Measurements from ENCODE around the gene ZSCAN9. TPM values are rescaled to one million over a fixed set of nuclear protein-coding genes. Genes with fewer than 3 reads are reported as not detected.

Gene ZSCAN9
- total and polyA plus RNA-seq, 2 of the 13 experiments (the other 11 are each of a cell fraction or from before 2014, with no cell fraction given): 14.6 to 17.8 TPM

- no peak for TF ChIP-seq DZIP1 (CRISPR knock-in tag; IDR thresholded peaks at IDR 0.05)
- no peak for TF ChIP-seq ZNF784 (CRISPR knock-in tag; IDR thresholded peaks at IDR 0.05; ENCODE audit: borderline replicate concordance)
- peak; percentile 93 for TF ChIP-seq ZNF607 (CRISPR knock-in tag; IDR thresholded peaks at IDR 0.05; ENCODE audit: borderline replicate concordance)
- no peak for TF ChIP-seq ZSCAN12 (CRISPR knock-in tag; IDR thresholded peaks at IDR 0.05)
- TF ChIP-seq JARID2 (CRISPR knock-in tag; IDR thresholded peaks at IDR 0.05; ENCODE audit: insufficient replicate concordance): no peak
- peak; percentile 32 for TF ChIP-seq ZBTB40 (IDR thresholded peaks at IDR 0.05)
- peak; percentile 9; the same call in 1 of the 2 replicates for TF ChIP-seq ZBTB40 (CRISPR knock-in tag; IDR thresholded peaks at IDR 0.05)
- peak; percentile 90; the same call in 1 of the 2 replicates for TF ChIP-seq ZSCAN31 (CRISPR knock-in tag; IDR thresholded peaks at IDR 0.05; ENCODE audit: low read depth)
- TF ChIP-seq TARDBP (CRISPR knock-in tag; IDR thresholded peaks at IDR 0.05): peak; percentile 47; the same call in 1 of the 2 replicates
- TF ChIP-seq CEBPB (IDR thresholded peaks at IDR 0.05; ENCODE audit: borderline replicate concordance, low read depth, low read length): no peak
- no peak; the same call in 1 of the 2 replicates for TF ChIP-seq THRA (CRISPR knock-in tag; IDR thresholded peaks at IDR 0.05; ENCODE audit: borderline replicate concordance)
- TF ChIP-seq ZNF3 (CRISPR knock-in tag; IDR thresholded peaks at IDR 0.05): no peak
- TF ChIP-seq KDM6A (CRISPR knock-in tag; IDR thresholded peaks at IDR 0.05; ENCODE audit: low read depth): no peak
Measured at GRCh38 chr6:28218312-28219248, 6.5 kb upstream of the ZSCAN9 start (continued).
